HT-29 (cell line): ENCODE data around the gene CSNK1E. TPM values are rescaled to one million over a fixed set of nuclear protein-coding genes. Genes with fewer than 3 reads are reported as not detected.
"Not testable (repeated sequence)": the region's sequence is repeated elsewhere in the genome, so short reads cannot be mapped to it uniquely, and the experiment has no call there.

Experiments used
- DNase-seq: peaks from one replicate; pipeline ENCODE4 v3.0.0-alpha.2; 2015; ENCODE audit warnings: low spot score
- total RNA-seq: library from RNA; depleted of rRNA; stranded (reverse); fragments of >200 nt; shearing (Covaris generic); gene quantifications from 2 replicates; pipeline ENCODE4 v1.2.3, GENCODE V29; 2014; rRNA removed

Gene CSNK1E
- 127 and 152 TPM in 2 replicates for total RNA-seq

DNA sequence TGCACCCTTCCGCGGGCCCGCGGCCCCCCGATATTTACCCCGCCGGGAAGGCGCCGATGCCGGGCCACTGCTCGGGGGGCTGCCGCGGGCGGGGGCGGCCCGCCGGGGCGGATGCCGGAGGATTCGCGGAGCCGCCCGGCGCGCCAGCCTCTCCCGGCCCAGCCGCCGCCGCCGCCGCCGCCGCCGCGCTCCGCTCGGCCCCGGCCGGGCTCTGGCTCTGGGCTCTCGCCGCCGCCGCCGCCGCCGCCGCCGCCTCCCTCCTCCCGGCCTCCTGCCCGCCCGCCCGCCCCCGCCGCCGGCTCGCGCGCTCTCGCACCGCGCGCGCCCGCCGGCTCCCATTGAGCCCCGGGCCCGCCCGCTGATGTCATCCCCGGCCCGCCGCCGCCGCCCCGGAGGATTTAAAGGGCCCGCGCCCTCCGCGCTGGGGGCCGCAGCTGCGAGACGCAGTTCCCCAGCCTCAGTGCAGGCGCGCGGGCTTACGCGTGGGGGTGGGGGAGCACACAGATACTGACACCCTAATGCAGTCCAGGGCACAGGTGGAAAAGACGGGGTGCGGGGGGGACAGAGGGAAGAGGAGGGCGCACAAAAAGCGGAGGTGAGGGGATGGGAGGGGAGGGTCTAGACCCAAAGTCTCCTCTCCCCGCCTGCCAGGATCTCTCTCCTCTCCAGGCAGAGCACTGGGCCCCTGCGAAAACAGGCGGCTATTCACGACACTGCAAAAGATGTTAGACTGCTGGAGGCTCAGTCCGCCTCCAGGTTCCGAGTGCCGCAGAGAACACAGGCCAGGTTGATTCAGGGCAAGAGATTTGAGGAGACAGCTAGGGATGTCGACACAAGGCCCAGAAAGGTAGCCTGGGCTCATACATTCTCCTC lies at the start of gene CSNK1E:
TSS of gene CSNK1E (minus strand) at position 312 of the 873 bp plus-strand sequence. CDS start 3,276 bp downstream, outside the sequence.
- DNase-seq: peak; percentile 53

DNA sequence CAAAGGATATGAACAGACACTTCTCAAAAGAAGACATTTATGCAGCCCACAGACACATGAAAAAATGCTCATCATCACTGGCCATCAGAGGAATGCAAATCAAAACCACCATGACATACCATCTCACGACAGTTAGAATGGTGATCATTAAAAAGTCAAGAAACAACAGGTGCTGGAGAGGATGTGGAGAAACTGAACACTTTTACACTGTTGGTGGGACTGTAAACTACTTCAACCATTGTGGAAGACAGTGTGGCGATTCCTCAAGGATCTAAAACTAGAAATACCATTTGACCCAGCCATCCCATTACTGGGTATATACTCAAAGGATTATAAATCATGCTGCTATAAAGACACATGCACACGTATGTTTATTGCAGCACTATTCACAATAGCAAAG lies 48.6 kb upstream of the CSNK1E start:
- not testable (repeated sequence) for DNase-seq

DNA sequence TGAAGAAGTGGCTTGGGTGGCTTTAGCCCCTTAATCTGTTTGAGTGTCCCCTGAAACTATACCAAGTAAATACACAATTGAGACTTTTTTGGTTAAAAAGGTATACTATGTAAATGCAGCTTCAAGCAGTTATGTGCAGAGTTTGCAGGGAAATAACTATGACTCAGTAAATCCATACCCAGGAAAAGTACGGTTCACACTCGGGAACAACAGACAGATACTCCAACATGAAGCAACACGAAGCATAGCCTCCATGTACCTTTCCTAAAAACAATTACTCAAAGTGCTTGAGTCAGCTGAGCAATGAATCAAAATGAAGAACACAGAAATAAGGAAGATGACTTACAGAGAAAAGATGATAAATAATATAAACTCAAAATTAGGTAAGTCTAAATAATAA lies 47.9 kb upstream of the CSNK1E start:
- DNase-seq: not testable (repeated sequence)

DNA sequence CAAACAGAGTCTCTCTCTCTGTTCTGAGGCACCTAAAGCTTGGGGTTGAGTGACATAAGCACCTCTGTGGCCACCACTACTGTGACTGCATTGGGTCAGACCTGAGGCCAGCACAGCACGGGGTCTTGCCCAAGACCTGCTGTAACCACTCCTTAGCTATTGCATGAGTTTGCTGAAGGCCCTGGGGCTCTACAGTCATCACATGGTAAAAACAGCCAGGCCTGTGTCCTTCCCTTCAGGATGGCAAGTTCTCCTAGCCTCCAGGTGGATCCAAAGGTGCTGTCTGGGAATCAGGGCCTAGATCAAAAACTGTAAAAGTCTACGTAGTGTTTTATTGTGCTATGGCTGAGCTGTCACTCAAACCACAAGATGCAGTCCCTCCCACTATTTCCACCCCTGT lies 43.3 kb upstream of the CSNK1E start:
- not testable (repeated sequence) for DNase-seq

GRCh38 chr22:38359817-38360216 lies 42.6 kb upstream of the CSNK1E start:
- DNase-seq: not testable (repeated sequence)

GRCh38 chr22:38357971-38358370 lies 40.7 kb upstream of the CSNK1E start:
- not testable (repeated sequence) for DNase-seq

DNA sequence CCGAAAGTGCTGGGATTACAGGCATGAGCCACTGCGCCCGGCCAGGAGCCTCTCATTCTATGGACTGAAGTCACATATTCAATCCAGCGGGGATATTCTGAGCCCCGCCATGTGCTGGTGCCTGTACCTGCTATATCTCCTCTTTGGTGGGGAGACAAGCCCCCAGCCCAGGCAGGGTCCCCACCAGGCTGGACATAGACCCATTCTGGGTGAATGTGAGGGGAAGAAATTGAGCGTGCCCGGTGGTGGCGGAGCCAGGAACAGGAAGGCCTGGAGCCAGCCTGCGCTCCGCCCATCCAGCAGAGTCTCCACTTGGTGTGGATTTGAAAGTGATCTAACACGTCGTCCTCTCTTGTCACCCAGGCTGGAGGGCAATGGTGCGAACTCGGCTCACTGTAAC lies 38.0 kb upstream of the CSNK1E start:
- no peak for DNase-seq

GRCh38 chr22:38353701-38354100 lies 36.5 kb upstream of the CSNK1E start:
- no peak for DNase-seq

DNA sequence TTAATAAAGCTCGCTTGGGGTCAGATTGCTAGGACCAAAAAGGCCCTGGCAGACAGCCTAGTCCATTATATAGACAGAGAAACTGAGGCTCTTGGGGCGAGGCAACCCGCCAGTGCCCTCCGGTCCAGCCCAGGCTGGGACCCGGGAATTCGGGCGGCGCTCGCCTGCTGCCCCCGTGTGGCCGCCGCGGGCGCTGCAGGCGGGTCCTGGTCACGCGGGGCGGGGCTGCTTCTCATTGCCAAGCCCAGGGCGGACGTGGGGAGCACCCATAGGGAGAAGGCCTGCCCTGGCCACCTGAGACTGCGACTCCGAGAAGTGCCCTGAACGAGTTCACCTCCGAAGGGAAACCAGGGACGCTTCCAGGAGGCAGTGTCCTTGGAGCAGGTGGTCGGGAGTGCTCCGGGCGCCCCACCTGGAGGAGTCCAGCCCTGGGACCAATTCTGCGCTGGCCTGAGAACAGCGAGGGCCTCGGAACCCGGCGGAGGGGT lies 36.0 kb upstream of the CSNK1E start:
- DNase-seq: peak; percentile 75

DNA sequence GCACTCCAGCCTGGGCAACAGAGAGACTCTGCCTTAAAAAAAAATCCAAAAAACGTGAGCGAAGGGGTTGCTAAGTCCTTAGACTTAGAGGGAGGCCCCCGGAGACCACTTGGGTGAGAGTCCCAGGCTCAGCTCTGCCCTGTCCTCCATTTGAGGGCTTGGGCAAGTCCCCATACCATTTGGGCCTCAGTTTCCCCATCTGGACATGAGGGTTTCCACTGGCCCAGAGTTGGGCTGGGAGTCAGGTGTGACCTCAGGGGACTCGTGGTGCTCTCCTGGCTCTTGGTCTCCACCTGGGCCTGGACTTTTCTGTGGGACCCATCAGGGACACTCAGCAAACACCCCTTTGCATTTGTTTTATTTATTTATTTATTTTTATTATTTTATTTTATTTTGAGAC lies 35.2 kb upstream of the CSNK1E start:
- no peak for DNase-seq

DNA sequence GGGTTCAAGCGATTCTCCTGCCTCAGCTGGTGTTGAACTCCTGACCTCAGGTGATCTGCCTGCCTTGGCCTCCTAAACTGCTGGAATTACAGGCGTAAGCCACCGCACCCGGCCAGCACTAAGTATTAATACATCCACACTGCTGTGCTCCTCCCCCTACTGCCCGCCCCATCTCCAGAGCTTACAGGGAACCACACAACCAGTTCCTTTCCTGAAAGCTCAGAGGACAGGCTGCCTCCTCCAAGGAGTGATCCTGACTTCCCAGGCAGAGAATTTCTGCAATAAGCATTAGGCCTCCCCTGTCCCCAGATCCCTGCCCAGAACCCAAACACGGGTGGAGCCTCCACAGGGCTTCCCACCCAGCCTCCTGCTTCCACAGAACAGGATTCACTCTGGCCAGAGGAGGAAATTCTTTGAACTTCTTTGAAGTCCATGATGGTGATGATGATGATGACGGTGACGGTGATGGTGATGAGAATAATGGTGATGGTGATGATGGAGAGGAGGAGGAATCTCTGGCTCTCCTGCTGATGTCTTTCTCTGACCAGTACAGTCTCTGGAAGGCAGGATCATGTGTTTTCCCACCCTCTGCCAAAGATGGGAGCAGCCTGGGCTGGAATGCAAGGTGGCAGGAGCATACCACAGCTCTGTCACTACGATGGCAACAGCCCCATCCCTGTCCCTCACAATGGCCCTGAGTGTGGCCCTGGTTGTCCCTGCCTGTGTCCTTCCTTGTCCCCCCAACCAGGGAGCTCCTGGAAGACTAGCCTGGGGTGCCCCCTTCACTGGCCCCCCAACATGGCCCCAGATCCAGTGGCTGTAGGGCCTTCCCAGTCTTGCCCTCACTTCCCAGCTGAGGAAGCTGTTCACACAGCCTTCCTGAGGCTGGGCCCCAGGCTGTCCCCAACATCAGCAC lies 33.5 kb upstream of the CSNK1E start:
- DNase-seq: peak; percentile 17

- DNase-seq: no peak
These were observed 31.7 kb upstream of the CSNK1E start for GRCh38 chr22:38348751-38349496.

DNA sequence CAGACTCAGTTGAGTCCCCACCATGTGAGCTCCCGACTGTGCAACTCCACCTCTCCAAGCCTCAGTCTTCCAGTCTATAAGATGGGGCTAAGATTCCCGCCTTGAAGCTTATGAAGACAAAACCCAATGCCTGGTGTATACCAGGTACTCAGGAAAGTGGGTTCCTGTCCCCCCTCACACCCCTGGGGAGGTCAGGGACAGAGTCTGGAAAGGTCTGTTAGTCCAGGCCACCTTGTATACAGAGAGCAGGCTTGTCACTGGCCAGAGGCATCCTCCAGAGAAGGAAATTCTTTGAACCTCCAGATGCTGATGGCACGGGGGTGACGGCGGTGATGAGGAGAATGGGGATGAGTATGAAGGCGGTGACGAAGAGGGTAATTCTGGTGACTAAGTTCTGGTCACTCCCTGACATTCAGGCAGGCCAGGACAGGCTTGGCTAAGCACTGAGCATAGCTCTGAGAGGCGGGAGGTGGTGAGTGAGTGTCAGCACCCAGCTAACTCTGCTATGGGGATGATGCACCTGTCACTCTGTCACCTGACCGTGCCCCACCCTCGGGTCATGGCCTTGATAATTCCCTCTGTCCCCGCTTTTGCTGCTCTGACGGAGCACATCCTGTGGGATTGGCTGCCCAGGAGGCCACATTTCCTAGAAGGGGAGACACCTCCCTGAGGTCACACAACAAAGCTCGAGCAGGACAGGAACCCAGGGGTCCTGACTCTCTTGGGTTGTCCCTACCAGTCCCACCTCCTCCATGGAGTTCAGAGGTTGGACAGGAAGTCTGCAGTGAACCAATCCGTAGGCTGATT lies 30.9 kb upstream of the CSNK1E start:
- no peak for DNase-seq

DNA sequence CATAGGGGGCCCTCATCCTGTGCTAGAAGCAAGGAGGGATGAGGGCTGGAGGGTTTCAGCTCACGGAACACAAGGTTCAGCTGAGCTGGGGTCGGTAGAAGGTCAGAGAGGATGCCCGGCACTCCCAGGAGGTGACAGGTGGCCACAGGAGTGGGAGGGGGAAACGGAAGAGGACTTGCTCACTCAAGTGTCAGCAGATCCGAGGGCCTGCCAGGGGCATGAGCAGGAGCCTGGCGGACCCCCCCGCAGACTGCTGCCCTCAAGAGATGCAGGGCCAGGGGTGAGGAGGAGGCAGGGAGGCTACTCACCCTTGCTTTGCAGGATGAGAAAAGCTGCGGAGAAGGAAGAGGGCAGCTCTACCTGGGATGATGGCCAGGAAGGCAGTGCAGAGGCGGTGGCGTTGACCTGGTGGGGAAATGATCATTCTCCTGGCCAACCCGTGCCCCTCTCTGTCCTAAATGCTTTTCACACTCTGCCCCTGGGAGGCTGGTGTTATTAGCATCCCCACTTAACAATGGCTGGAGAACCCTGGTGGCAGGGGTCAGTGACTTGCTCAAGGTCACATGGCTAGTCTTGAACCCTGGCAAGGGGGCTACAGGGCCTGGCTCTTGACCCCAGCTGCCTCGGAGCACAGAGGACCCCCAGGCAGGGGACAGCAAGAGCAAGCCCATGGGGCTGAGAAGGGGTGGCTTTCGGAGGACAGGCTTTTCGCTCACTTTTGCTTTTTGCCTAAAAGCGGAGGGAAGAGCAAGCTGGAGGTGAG lies 30.1 kb upstream of the CSNK1E start:
- no peak for DNase-seq

DNA sequence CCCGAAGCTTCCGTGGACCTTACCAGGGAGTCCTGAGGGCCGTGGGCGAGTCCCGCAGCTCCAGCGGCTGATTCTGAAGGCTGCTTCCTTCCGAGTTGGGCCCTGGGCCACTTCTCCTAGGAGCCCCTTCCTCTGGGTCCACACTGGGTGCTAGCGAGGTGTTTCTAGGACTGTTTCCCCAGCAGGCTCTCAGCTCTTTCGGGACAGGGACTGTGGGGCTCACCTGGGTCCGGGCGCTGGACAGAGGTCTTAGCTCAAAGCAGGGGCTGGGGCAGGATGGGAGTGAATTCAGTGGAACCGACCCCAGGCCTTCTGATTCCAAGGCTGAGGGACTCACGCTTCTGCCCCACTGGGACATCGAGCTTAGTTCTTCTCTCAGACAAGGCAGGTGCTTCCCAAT lies 29.3 kb upstream of the CSNK1E start:
- DNase-seq: no peak

DNA sequence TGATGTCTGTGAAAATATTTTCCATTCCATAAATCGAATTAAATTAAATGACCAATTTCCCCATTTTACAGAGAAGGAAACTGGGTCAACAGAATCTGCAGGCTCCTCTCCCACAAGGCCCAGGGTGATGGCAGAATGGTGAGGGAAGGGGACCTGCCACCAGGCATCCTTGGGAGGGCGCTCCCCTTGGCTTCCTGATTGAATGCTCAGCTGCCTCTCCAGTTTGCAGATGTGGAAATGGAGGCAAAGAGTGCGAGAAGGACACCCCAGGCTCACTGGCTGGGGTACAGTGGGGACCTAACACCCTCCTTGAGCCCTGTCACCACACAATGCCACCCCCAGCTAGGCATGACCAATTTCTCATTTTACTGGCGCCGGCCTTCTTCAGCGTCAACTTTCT lies 28.5 kb upstream of the CSNK1E start:
- DNase-seq: no peak

DNA sequence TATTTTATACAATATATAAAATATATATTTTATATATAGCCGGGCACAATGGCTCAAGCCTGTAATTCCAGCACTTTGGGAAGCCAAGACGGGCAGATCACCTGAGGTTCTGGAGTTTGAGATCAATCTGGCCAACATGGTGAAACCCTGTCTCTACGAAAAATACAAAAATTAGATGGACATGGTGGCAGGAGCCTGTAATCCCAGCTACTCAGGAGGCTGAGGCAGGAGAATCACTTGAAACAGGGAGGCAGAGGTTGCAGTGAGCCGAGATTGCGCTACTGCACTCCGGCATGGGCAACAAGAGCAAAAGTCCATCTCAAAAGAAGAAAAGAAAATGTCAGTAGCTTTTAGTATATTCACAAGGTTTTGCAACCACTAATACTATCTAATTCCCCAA lies 22.7 kb upstream of the CSNK1E start:
- not testable (repeated sequence) for DNase-seq

DNA sequence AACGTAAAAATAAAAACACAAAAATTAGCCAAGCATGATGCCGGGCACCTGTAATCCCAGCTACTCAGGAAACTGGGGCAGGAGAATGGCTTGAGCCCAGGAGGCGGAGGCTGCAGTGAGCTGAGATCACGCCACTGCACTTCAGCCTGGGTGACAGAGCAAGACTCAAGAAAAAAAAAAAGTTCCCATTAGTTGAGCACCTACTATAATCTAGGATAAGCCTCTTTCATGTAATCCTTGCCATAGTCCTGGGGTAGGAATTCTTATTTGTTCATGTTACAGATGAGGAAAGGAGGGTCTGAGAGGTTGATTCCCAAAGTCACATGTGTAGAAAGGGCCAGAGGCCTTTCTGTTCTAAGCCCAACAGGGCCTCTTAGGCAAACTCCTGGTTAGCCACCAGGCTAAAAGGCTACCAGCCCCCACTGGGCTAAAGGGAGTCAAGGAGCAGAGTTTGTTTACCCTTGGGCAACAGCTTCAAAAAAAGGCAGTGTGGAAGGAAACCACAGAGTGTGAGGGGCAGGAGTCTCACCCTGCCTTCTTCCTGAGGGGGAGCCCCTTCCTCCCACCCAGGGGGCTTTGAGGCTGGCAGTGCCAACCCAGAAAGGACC lies 21.6 kb upstream of the CSNK1E start:
- no peak for DNase-seq

- no peak for DNase-seq
These were observed 19.5 kb upstream of the CSNK1E start for GRCh38 chr22:38336699-38337098.
